GM19372 (cell line): ENCODE results near the gene LBH.

Experiments
- ATAC-seq: cut with Tn5 transposase; IDR thresholded peaks from one replicate; pipeline ENCODE4 v1.9.1; 2021; ENCODE audit warnings: mild to moderate bottlenecking, low read depth, moderate library complexity; ENCODE audit not compliant: unreplicated experiment

LBH gene

DNA sequence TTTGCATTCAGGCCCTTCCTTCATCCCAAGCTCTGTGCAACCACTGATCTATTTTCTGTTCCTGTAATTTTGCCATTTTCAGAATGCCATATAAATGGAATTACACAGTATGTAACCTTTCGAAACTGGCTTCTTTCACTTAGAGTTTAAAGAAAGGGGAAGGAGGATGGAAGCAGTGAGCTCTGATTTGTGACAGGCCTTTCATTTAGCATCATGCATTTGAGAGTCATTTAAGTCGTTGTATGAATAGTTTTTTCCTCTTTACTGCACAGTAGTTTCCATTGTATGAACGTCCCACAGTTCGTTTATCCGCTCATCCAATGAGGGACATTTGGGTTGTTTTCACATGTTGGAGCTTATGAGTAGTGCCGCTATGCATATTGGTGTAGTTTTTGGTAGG is 67.0 kb downstream of the LBH start:
- no peak for ATAC-seq

DNA sequence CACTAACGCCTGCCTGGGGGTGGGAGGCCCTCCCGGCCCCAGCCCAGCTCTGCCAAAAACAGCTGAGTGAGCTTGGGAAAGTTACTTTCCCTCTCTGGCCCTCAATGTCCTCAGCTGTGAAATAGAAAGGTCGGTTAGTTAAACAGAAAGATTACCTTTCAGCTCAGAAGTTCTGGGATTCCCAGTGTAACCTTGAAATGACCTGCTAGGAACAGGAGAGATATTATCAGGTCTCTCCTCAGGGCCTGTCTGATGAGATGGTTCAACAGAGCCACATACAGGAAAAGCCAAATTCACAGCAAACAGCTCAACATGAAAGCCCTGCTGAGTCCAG is 68.8 kb downstream of the LBH start:
- ATAC-seq, result no peak

GRCh38 chr2:30300456-30301221 is 69.3 kb downstream of the LBH start:
- no peak for ATAC-seq

DNA sequence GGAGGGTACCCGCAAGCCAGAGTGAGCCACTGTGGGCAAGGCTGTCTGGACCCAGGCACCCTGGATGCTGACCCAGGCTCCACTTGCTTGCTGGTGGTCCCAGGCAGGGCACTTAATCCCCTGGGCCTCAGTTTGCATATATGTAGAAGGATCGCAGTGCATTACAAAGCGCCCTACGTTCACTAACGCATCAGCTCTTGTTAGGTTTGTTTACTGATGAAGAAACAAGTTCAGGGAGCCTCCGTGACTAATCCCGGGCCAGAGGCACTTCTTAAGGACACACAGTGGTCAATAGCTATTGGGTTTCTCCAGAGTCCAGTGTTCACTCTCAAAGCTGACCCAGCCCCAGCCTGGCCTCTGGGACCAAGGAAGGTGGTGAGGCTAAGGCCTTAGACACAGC is 70.2 kb downstream of the LBH start:
- ATAC-seq, result no peak

DNA sequence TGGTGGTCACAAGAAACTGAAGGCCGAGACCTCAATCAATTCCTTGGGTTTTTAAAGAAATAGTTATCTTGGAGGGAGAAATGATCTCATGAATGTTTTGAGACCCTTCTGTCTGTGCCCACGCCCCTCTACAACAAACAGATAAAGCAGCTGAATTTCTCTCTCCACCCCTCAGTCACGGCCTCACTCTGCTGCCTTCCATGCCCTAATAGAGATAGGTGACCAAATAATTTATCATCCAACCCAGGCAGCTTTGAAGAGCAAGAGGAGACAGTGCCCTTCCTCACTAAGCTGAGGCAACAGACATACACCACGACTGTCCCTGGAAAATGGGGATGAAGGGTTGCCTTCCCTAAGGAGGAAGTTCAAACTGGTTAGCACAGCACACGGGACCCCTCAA is 71.2 kb downstream of the LBH start:
- no peak for ATAC-seq

- no peak for ATAC-seq
These were observed 71.8 kb downstream of the LBH start for GRCh38 chr2:30303095-30303494.

- no peak for ATAC-seq
These were observed 73.9 kb downstream of the LBH start for GRCh38 chr2:30305235-30305634.

- ATAC-seq, result no peak
These were observed 75.2 kb downstream of the LBH start for GRCh38 chr2:30306522-30306921.

GRCh38 chr2:30308280-30308679 is 76.9 kb downstream of the LBH start:
- no peak for ATAC-seq
